GM10266 (cell line): ENCODE data around the gene COX19.

Experiments
- DNase-seq: peaks from one replicate; pipeline ENCODE4 v3.0.0; 2012; ENCODE audit errors: extremely low spot score
- TF ChIP-seq, protein P1 (sequence below): IDR thresholded peaks from 2 replicates; pipeline ENCODE4 v1.5.1; 2012; ENCODE audit warnings: mild to moderate bottlenecking, low read depth; ENCODE audit not compliant: control insufficient read depth, insufficient read depth; ENCODE audit errors: missing control alignments

COX19 gene

DNA sequence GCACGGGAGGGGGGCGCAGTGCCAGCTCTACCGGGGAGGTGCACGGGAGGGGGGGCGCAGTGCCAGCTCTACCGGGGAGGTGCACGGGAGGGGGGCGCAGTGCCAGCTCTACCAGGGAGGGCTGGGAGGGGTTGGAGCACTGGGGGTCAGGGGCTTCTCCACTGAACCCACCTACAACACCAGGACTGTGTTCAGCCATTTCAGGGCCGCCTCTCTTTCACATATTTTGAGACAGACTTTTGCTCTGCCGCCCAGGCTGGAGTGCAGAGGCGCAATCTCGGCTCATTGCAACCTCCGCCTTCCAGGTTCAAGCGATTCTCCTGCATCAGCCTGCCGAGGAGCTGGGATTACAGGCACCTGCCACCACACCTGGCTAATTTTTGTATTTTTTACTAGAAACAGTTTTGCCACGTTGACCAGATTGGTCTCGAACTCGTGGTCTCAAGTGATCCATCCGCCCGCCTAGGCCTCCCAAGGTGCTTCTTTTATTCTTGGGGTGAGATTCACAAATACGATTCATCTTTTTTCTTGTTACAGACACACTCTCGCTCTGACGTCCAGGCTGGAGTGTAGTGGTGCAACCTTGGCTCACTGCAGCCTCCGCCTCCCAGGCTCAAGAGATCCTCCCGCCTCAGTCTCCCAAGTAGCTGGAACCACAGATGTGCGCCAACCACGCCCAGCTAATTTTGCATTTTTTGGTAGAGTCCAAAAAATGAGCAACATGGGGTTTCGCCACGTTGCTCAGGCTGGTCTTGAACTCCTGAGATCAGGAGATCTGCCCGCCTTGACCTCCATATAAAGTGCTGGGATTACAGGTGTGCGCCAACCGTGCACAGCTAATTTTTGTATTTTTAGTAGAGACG, 57.9 kb downstream of the COX19 start:
- DNase-seq = no peak
- TF ChIP-seq, protein P1, sequence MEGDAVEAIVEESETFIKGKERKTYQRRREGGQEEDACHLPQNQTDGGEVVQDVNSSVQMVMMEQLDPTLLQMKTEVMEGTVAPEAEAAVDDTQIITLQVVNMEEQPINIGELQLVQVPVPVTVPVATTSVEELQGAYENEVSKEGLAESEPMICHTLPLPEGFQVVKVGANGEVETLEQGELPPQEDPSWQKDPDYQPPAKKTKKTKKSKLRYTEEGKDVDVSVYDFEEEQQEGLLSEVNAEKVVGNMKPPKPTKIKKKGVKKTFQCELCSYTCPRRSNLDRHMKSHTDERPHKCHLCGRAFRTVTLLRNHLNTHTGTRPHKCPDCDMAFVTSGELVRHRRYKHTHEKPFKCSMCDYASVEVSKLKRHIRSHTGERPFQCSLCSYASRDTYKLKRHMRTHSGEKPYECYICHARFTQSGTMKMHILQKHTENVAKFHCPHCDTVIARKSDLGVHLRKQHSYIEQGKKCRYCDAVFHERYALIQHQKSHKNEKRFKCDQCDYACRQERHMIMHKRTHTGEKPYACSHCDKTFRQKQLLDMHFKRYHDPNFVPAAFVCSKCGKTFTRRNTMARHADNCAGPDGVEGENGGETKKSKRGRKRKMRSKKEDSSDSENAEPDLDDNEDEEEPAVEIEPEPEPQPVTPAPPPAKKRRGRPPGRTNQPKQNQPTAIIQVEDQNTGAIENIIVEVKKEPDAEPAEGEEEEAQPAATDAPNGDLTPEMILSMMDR = no peak

DNA sequence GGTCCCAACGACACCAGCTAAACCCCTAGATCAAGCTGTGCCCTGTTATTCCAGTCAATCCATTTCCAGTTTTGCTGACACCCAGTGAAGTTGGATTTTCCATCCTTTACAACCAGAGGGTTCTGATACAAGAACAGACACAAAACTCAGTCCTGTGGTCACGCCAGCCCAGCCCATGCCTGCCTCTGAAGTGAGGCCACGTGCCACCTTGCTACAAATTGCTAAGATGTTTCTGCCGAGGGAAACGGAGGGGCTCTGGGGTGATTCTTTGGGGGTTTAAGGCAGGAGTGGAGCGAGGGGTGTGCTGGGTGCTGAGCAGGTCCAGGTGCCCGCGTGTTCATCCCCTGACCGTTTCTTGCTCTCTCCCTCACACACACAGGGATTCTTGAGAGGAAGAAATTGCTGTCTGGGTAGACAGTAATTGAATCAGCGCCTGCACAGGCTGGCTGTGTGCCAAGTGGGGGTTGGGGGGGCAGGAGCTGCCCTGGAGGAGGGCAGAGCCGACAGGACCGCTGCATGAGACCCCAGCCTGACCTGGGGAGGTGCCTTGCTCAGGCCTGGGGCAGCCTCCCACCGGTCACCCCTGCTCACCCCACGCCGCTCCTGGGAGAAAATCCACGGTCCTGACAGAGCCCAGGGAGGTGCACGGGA, 58.9 kb downstream of the COX19 start:
- TF ChIP-seq, protein P1 = no peak
- DNase-seq = no peak
